HEK293 (cell line): Measurements from ENCODE around the gene MAD2L2.

Source experiments
- CTCF ChIA-PET: fragments of 350-600 bp; formaldehyde crosslinking; extraction: SDS; loops from one replicate; lab custom pipeline; 2021; ENCODE audit warnings: antibody characterized with exemption; lab: Yijun Ruan, JAX
- POLR2A ChIA-PET: fragments of 300-600 bp; formaldehyde crosslinking; extraction: SDS; loops from one replicate; lab custom pipeline; 2020; ENCODE audit warnings: antibody characterized with exemption, inconsistent platforms; lab: Yijun Ruan, JAX
- H3K27ac ChIP-seq: fragments of 200-500 bp; sonication (Bioruptor generic); 2 replicates; pipeline ENCODE4 v1.5.1; 2014; ENCODE audit warnings: low read depth, low read length, control low read depth, inconsistent platforms; ENCODE audit errors: extremely low read depth
- H3K36me3 ChIP-seq, 2 experiments: fragments of 200-500 bp in 1 of 2; sonication (Bioruptor generic) in 1 of 2; 1 replicate in 1 of 2; 2 replicates in 1 of 2; pipeline ENCODE4 v1.5.1; 2014 to 2017; ENCODE audit warnings: inconsistent platforms in 2 of 2, low read length in 2 of 2; ENCODE audit not compliant: control insufficient read depth in 2 of 2, insufficient read depth in 1 of 2
- H3K4me1 ChIP-seq: fragments of 200-500 bp; sonication (Bioruptor generic); 2 replicates; pipeline ENCODE4 v1.5.1; 2014; ENCODE audit warnings: mild to moderate bottlenecking, low read length, inconsistent platforms; ENCODE audit not compliant: control insufficient read depth, insufficient read depth
- H3K4me3 ChIP-seq: 2 replicates; pipeline ENCODE4 v1.5.1; 2011; ENCODE audit warnings: low read depth, mild to moderate bottlenecking, control low read depth, low read length, moderate library complexity
- H3K9me3 ChIP-seq: fragments of 200-500 bp; sonication (Bioruptor generic); 2 replicates; pipeline ENCODE4 v1.5.1; 2014; ENCODE audit warnings: low read depth, low read length, inconsistent platforms; ENCODE audit not compliant: control insufficient read depth, insufficient read depth
- HOXC10 ChIP-seq: sonication (generic); formaldehyde crosslinking; IDR thresholded peaks from 2 replicates; pipeline ENCODE4 v1.8.1; 2023; ENCODE audit warnings: mild to moderate bottlenecking, missing genetic modification reagents
- INSM2 ChIP-seq: fragments of 450-650 bp; formaldehyde crosslinking; IDR thresholded peaks from 2 replicates; pipeline ENCODE4 v1.5.1; 2016; ENCODE audit warnings: missing biosample characterization, missing genetic modification characterization
- MYNN ChIP-seq: fragments of 450-650 bp; formaldehyde crosslinking; IDR thresholded peaks from 2 replicates; pipeline ENCODE4 v1.5.1; 2016; ENCODE audit warnings: missing biosample characterization, missing genetic modification characterization, borderline replicate concordance
- PATZ1 ChIP-seq: fragments of 450-650 bp; formaldehyde crosslinking; IDR thresholded peaks from 2 replicates; pipeline ENCODE4 v1.5.1; 2016; ENCODE audit warnings: missing biosample characterization, missing genetic modification characterization
- SALL2 ChIP-seq: fragments of 450-650 bp; formaldehyde crosslinking; IDR thresholded peaks from 2 replicates; pipeline ENCODE4 v1.5.0; 2017; ENCODE audit warnings: missing biosample characterization, mild to moderate bottlenecking, missing genetic modification characterization, borderline replicate concordance
- YY2 ChIP-seq: fragments of 450-650 bp; formaldehyde crosslinking; IDR thresholded peaks from 2 replicates; pipeline ENCODE4 v1.5.1; 2016; ENCODE audit warnings: missing biosample characterization, missing genetic modification characterization
- ZBTB10 ChIP-seq: fragments of 450-650 bp; formaldehyde crosslinking; IDR thresholded peaks from 2 replicates; pipeline ENCODE4 v1.5.1; 2016; ENCODE audit warnings: missing biosample characterization, missing genetic modification characterization
- ZBTB21 ChIP-seq: fragments of 450-650 bp; formaldehyde crosslinking; IDR thresholded peaks from 2 replicates; pipeline ENCODE4 v1.5.1; 2017; ENCODE audit warnings: missing biosample characterization, missing genetic modification characterization
- ZEB2 ChIP-seq: fragments of 450-650 bp; formaldehyde crosslinking; IDR thresholded peaks from 2 replicates; pipeline ENCODE4 v1.5.1; 2016; ENCODE audit warnings: missing biosample characterization, missing genetic modification characterization
- ZFHX2 ChIP-seq: fragments of 450-650 bp; formaldehyde crosslinking; conservative IDR thresholded peaks from 2 replicates; pipeline ENCODE4 v1.5.1; 2016; ENCODE audit warnings: missing biosample characterization, missing genetic modification characterization
- ZFP41 ChIP-seq: fragments of 450-650 bp; formaldehyde crosslinking; IDR thresholded peaks from 2 replicates; pipeline ENCODE4 v1.5.1; 2016; ENCODE audit warnings: missing biosample characterization, missing genetic modification characterization, borderline replicate concordance
- ZNF157 ChIP-seq: fragments of 450-650 bp; formaldehyde crosslinking; IDR thresholded peaks from 2 replicates; pipeline ENCODE4 v1.5.1; 2016; ENCODE audit warnings: missing biosample characterization, missing genetic modification characterization
- ZNF24 ChIP-seq: fragments of 450-650 bp; formaldehyde crosslinking; IDR thresholded peaks from 2 replicates; pipeline ENCODE4 v1.5.1; 2016; ENCODE audit warnings: missing biosample characterization, missing genetic modification characterization
- ZNF266 ChIP-seq: fragments of 450-650 bp; formaldehyde crosslinking; IDR thresholded peaks from 2 replicates; pipeline ENCODE4 v1.5.1; 2016; ENCODE audit warnings: missing biosample characterization, missing genetic modification characterization, low read depth
- ZNF280C ChIP-seq: fragments of 450-650 bp; formaldehyde crosslinking; IDR thresholded peaks from 2 replicates; pipeline ENCODE4 v1.5.1; 2016; ENCODE audit warnings: missing biosample characterization, missing genetic modification characterization
- ZNF302 ChIP-seq: fragments of 450-650 bp; formaldehyde crosslinking; IDR thresholded peaks from 2 replicates; pipeline ENCODE4 v1.5.1; 2016; ENCODE audit warnings: missing biosample characterization, missing genetic modification characterization, low read depth
- ZNF311 ChIP-seq: fragments of 450-650 bp; formaldehyde crosslinking; IDR thresholded peaks from 2 replicates; pipeline ENCODE4 v1.5.1; 2017; ENCODE audit warnings: missing biosample characterization, missing genetic modification characterization, borderline replicate concordance
- ZNF37A ChIP-seq: fragments of 450-650 bp; IDR thresholded peaks from 2 replicates; pipeline ENCODE4 v1.5.1; 2018; ENCODE audit warnings: missing biosample characterization, missing genetic modification characterization
- ZNF404 ChIP-seq: fragments of 450-650 bp; formaldehyde crosslinking; IDR thresholded peaks from 2 replicates; pipeline ENCODE4 v1.5.1; 2017; ENCODE audit warnings: missing biosample characterization, missing genetic modification characterization
- ZNF416 ChIP-seq: fragments of 450-650 bp; formaldehyde crosslinking; IDR thresholded peaks from 2 replicates; pipeline ENCODE4 v1.5.1; 2016; ENCODE audit warnings: missing biosample characterization, missing genetic modification characterization
- ZNF433 ChIP-seq: fragments of 450-650 bp; formaldehyde crosslinking; IDR thresholded peaks from 2 replicates; pipeline ENCODE4 v1.5.1; 2016; ENCODE audit warnings: missing biosample characterization, missing genetic modification characterization, low read depth
- ZNF48 ChIP-seq: fragments of 450-650 bp; formaldehyde crosslinking; IDR thresholded peaks from 2 replicates; pipeline ENCODE4 v1.5.1; 2016; ENCODE audit warnings: missing biosample characterization, missing genetic modification characterization
- ZNF501 ChIP-seq: fragments of 450-650 bp; formaldehyde crosslinking; IDR thresholded peaks from 2 replicates; pipeline ENCODE4 v1.5.1; 2016; ENCODE audit warnings: missing biosample characterization, missing genetic modification characterization
- ZNF544 ChIP-seq: fragments of 450-650 bp; formaldehyde crosslinking; IDR thresholded peaks from 2 replicates; pipeline ENCODE4 v1.5.0; 2017; ENCODE audit warnings: missing biosample characterization, missing genetic modification characterization
- ZNF664 ChIP-seq: fragments of 450-650 bp; formaldehyde crosslinking; IDR thresholded peaks from 2 replicates; pipeline ENCODE4 v1.5.1; 2016; ENCODE audit warnings: missing biosample characterization, missing genetic modification characterization
- ZNF677 ChIP-seq: fragments of 450-650 bp; IDR thresholded peaks from 2 replicates; pipeline ENCODE4 v1.5.0; 2018; ENCODE audit warnings: missing biosample characterization, mild to moderate bottlenecking, missing genetic modification characterization, moderate library complexity
- ZNF843 ChIP-seq: fragments of 450-650 bp; formaldehyde crosslinking; IDR thresholded peaks from 2 replicates; pipeline ENCODE4 v1.5.1; 2016; ENCODE audit warnings: missing biosample characterization, missing genetic modification characterization

The MAD2L2 gene

GRCh38 chr1:11651017-11651416 lies 29.9 kb downstream of the MAD2L2 start:
- ChIA-PET CTCF (interaction anchor here (0.6 to 3.0 kb wide), 13 partner anchors 13 to 1005 kb away, joined by 3 to 29 read pairs (median 4); partner anchors contain the start of gene FBXO6), POLR2A (interaction anchor here (0.6 to 1.9 kb wide), 3 partner anchors 13 to 580 kb away, joined by 6 to 11 read pairs (median 8); partner anchors contain the start of gene FBXO6)
- TF ChIP-seq YY2 (no peak), ZNF677 (tag by site-specific recombination) (no peak), ZNF311 (tag by site-specific recombination) (no peak), ZNF302 (tag by site-specific recombination) (no peak), ZFP41 (tag by site-specific recombination) (no peak), ZFHX2 (no peak), ZNF544 (tag by site-specific recombination) (no peak), ZEB2 (tag by site-specific recombination) (no peak), ZNF433 (no peak), ZBTB10 (tag by site-specific recombination) (no peak), ZNF280C (tag by site-specific recombination) (no peak), ZNF416 (tag by site-specific recombination) (no peak), ZNF501 (no peak), ZNF157 (tag by site-specific recombination) (no peak), INSM2 (tag by site-specific recombination) (no peak)
- H3K9me3 ChIP-seq: no peaks in the 10 kb centered on the region
- no peak overlapping the region for H3K27ac ChIP-seq
- H3K36me3 ChIP-seq: peaks cover 0 to 5% of the 10 kb centered on the region in 2 experiments; a peak in 1 of 3 replicates
- H3K4me1 ChIP-seq: no peaks in the 10 kb centered on the region
- no peak overlapping the region for H3K4me3 ChIP-seq

- POLR2A ChIA-PET: interaction anchor here (0.5 to 1.9 kb wide), 5 partner anchors 14 to 580 kb away, joined by 4 to 11 read pairs (median 6); partner anchors contain the start of gene FBXO6
- Histone ChIP-seq H3K9me3 (no peaks in the 10 kb centered on the region), H3K27ac (no peak overlapping the region; the same call in 1 of the 2 replicates), H3K36me3 (no peaks in the 10 kb centered on the region), H3K4me1 (no peaks in the 10 kb centered on the region), H3K4me3 (peak overlapping the region; percentile 18)
- CTCF ChIA-PET: interaction anchor here (0.5 to 3.0 kb wide), 20 partner anchors 9 to 1006 kb away, joined by 3 to 29 read pairs (median 4); partner anchors contain the start of gene FBXO6
- no peak for TF ChIP-seq ZNF404 (tag by site-specific recombination)
- TF ChIP-seq ZNF266: no peak
- no peak for TF ChIP-seq ZNF302 (tag by site-specific recombination)
- TF ChIP-seq ZNF433: no peak
- no peak; the same call in 1 of the 2 replicates for TF ChIP-seq ZBTB21 (tag by site-specific recombination)
- TF ChIP-seq ZNF664: no peak
- TF ChIP-seq SALL2 (tag by site-specific recombination): no peak
- TF ChIP-seq ZNF48 (tag by site-specific recombination): no peak
- no peak for TF ChIP-seq ZFP41 (tag by site-specific recombination)
- 0 out of 2 replicates have a peak, but pooled peaks have one; percentile 62 for TF ChIP-seq HOXC10 (CRISPR knock-in tag)
- no peak for TF ChIP-seq MYNN
- TF ChIP-seq PATZ1: peak; percentile 76
- TF ChIP-seq ZNF37A (tag by site-specific recombination): no peak
- peak; percentile 85 for TF ChIP-seq ZNF24
- peak; percentile 64 for TF ChIP-seq ZNF843 (tag by site-specific recombination)
These were observed 30.5 kb downstream of the MAD2L2 start for GRCh38 chr1:11650331-11650991.
